Thyroid gland (tissue), 4 donors: ENCODE results near the gene DLL4. TPM values are rescaled to one million over a fixed set of nuclear protein-coding genes. Genes with fewer than 3 reads are reported as not detected.

Experiments
- DNase-seq, 2 donors: peaks; one replicate each; pipeline ENCODE4 v3.0.0-alpha.2; 2019
- H3K27ac ChIP-seq, 3 donors: fragments of 200-600 bp; sonication (generic); 1 replicate in 2 of 3; 2 replicates in 1 of 3; pipeline ENCODE4 v1.5.1; 2016 to 2019; ENCODE audit warnings: mild to moderate bottlenecking in 1 of 3, moderate library complexity in 1 of 3
- H3K27me3 ChIP-seq: fragments of 200-600 bp; sonication (generic); one replicate; pipeline ENCODE4 v1.5.1; 2019
- H3K36me3 ChIP-seq, 2 donors: fragments of 200-600 bp; sonication (generic); one replicate each; pipeline ENCODE4 v1.5.1; 2016 to 2019
- H3K4me1 ChIP-seq, 2 donors: fragments of 200-600 bp; sonication (generic); one replicate each; pipeline ENCODE4 v1.5.1; 2017 to 2019
- H3K4me3 ChIP-seq, 3 donors: fragments of 200-600 bp; sonication (generic); replicated peaks in 1 of 3; 1 replicate in 2 of 3; 2 replicates in 1 of 3; pipeline ENCODE4 v1.5.1; 2016; ENCODE audit warnings: mild to moderate bottlenecking in 1 of 3
- H3K9me3 ChIP-seq: fragments of 200-600 bp; sonication (generic); one replicate; pipeline ENCODE4 v1.5.1; 2017
- POLR2A ChIP-seq, 2 donors: fragments of 450-650 bp; IDR thresholded peaks; one replicate each; pipeline ENCODE4 v1.6.1; 2017; ENCODE audit warnings: antibody characterized with exemption in 2 of 2, mild to moderate bottlenecking in 2 of 2, moderate library complexity in 1 of 2
- WGBS, 2 donors: methylation state at CpG; one replicate each; pipeline ENCODE4 v1.1.5; 2017; 5-methylcytosine and 5-hydroxymethylcytosine counted together
- intact Hi-C: fragments of 100-400 bp; cut with DNase I; formaldehyde crosslinking; loops from one replicate; pipeline ENCODE4 v1.15.1; 2023
- total RNA-seq, 4 donors: library from RNA; depleted of rRNA; stranded (reverse); fragments of >200 nt; gene quantifications; one replicate each; pipeline ENCODE4 v1.2.3, GENCODE V29; 2016
- TF ChIP-seq, protein P1 (sequence below), 6 experiments: fragments of 200-600 bp in 3 of 6; fragments of 450-650 bp in 3 of 6; sonication (generic) in 3 of 6; IDR thresholded peaks; one replicate each; pipeline ENCODE4 v1.5.1; 2016 to 2019; ENCODE audit warnings: antibody characterized with exemption in 6 of 6, mild to moderate bottlenecking in 2 of 6, inconsistent platforms in 1 of 6, moderate library complexity in 1 of 6

Gene DLL4
- total RNA-seq, 4 donors from 2014 or later = 6.8 to 27.1 (median 10.8) TPM

DNA sequence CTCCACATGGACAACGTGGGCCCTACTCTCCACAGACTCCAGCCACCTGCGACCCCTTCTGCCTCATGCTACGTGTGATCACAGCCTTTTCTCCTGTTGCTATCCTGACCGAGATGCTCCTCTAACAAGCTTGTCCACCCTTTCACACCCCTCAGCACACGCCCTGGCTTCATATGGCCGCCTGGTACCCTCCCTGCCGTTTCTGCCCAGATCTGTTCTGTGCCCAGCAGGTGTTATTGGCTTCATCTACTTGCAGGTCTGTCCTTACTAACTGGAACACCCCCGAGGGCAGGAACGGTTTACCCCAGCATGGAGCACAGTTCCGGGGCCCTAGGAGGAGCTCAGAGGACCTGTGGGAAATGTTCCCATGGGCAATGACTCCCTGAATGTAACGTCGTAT, 34.1 kb downstream of the DLL4 start:
- H3K4me3 ChIP-seq = no peak overlapping the region
- no peaks in the 10 kb centered on the region for H3K27me3 ChIP-seq
- no peaks in the 10 kb centered on the region for H3K36me3 ChIP-seq
- TF ChIP-seq POLR2A (IDR thresholded peaks at IDR 0.05) = no peak
- TF ChIP-seq, protein P1, sequence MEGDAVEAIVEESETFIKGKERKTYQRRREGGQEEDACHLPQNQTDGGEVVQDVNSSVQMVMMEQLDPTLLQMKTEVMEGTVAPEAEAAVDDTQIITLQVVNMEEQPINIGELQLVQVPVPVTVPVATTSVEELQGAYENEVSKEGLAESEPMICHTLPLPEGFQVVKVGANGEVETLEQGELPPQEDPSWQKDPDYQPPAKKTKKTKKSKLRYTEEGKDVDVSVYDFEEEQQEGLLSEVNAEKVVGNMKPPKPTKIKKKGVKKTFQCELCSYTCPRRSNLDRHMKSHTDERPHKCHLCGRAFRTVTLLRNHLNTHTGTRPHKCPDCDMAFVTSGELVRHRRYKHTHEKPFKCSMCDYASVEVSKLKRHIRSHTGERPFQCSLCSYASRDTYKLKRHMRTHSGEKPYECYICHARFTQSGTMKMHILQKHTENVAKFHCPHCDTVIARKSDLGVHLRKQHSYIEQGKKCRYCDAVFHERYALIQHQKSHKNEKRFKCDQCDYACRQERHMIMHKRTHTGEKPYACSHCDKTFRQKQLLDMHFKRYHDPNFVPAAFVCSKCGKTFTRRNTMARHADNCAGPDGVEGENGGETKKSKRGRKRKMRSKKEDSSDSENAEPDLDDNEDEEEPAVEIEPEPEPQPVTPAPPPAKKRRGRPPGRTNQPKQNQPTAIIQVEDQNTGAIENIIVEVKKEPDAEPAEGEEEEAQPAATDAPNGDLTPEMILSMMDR (IDR thresholded peaks at IDR 0.05) = no peak
- no peak for DNase-seq
- no peaks in the 10 kb centered on the region for H3K9me3 ChIP-seq
- 90 to 93% methylated on average over 12 of the region's 12 CpGs for WGBS, 2 donors
- H3K27ac ChIP-seq = no peak overlapping the region
- no peaks in the 10 kb centered on the region for H3K4me1 ChIP-seq
- intact Hi-C loops = no loop called here

DNA sequence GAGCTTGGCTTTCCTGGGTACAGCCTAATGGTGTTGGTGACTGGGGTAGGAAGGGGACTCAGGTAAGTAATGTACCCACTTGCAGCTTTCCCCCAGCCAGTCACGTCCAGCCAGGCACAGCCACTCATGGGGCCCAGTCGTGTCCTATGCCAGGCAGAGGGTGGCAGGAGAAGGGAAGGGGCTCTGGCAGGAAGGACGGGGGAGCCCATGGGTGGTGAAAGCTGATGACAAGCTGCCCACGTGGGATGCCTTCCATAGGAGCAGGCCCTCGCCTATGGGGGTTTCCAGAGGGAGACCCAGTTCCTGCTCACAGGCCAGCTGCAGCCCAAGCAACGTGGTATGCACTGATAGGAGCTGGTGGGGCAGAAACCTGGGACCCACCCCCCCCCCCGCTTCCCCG, 34.9 kb downstream of the DLL4 start:
- H3K4me3 ChIP-seq = no peak overlapping the region
- no peaks in the 10 kb centered on the region for H3K36me3 ChIP-seq
- no peaks in the 10 kb centered on the region for H3K27me3 ChIP-seq
- no peak for TF ChIP-seq POLR2A (IDR thresholded peaks at IDR 0.05)
- TF ChIP-seq, protein P1 (IDR thresholded peaks at IDR 0.05) = no peak
- no peaks in the 10 kb centered on the region for H3K9me3 ChIP-seq
- no peak for DNase-seq
- H3K4me1 ChIP-seq = no peaks in the 10 kb centered on the region
- WGBS, 2 donors = 81 to 82% methylated on average over 6 to 8 of the region's 8 CpGs
- H3K27ac ChIP-seq = no peak overlapping the region
- intact Hi-C loops = no loop called here

DNA sequence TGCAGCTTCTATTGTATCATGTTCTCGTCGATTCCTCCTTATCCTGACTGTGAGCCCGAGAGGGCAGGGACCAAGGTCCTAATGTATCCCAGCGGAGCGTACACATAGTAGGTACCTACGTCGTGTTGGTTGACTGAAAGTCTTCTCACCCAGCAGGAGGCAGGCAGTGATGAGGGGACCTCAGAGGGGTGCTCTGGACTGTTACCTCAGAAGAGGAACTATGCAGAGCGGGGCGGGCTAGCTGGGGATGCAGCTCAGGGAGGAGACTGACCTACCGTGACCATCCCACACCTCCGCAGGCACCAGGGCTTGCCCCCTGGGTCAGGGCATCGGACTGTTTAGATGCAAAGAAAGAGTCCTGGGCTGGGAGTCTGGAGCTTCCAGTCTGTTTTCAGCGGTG, 35.5 kb downstream of the DLL4 start:
- Histone ChIP-seq H3K9me3 (no peaks in the 10 kb centered on the region), H3K4me1 (no peaks in the 10 kb centered on the region), H3K4me3 (no peak overlapping the region), H3K27me3 (no peaks in the 10 kb centered on the region), H3K27ac (no peak overlapping the region), H3K36me3 (no peaks in the 10 kb centered on the region)
- DNase-seq = no peak
- intact Hi-C loops = no loop called here
- 84% methylated on average over 13 of the region's 13 CpGs for WGBS, 2 donors
- TF ChIP-seq, protein P1 (IDR thresholded peaks at IDR 0.05) = no peak
- TF ChIP-seq POLR2A (IDR thresholded peaks at IDR 0.05) = no peak

DNA sequence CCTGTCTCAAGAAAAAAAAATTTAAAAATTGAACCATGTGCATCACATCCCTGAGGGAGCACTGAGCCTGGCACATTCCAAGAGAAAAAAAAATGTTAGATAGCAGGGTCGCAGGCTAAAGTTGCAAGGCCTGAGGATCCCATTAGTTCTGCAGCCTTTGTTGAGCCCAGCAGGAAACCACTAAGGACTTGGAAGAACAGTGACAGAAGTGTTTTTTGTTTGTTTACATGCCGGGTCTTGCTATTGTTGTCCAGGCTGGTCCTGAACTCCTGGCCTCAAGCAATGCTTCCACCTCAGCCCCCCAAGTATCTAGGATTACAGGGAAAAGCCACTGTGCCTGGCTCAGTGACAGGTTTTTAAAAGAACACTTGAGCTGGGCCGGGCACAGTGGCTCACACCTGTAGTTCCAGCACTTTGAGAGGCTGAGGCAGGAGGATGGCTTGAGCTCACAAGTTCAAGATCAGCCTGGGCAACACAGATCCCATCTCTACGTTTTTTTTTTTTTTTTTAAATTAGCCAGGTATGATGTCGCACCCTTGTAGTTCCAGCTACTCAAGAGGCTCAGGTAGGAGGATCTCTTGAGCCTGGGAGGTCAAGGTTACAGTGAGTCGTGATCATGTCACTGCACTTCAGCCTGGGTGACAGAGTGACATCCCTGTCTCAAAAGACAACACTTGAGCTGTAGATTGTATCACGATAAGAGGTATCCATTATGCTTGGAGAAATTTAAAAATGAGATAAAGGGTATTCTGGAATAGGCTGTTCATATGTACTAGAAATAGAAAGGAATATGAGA, 39.3 kb downstream of the DLL4 start:
- Histone ChIP-seq H3K36me3 (no peaks in the 10 kb centered on the region), H3K9me3 (no peaks in the 10 kb centered on the region), H3K4me1 (no peaks in the 10 kb centered on the region), H3K27me3 (no peaks in the 10 kb centered on the region), H3K27ac (no peak overlapping the region), H3K4me3 (no peak overlapping the region)
- 63 to 68% methylated on average over 7 of the region's 7 CpGs for WGBS, 2 donors
- no peak for TF ChIP-seq POLR2A (IDR thresholded peaks at IDR 0.05)
- TF ChIP-seq, protein P1 (IDR thresholded peaks at IDR 0.05) = no peak
- intact Hi-C loops = no loop called here
- no peak for DNase-seq

DNA sequence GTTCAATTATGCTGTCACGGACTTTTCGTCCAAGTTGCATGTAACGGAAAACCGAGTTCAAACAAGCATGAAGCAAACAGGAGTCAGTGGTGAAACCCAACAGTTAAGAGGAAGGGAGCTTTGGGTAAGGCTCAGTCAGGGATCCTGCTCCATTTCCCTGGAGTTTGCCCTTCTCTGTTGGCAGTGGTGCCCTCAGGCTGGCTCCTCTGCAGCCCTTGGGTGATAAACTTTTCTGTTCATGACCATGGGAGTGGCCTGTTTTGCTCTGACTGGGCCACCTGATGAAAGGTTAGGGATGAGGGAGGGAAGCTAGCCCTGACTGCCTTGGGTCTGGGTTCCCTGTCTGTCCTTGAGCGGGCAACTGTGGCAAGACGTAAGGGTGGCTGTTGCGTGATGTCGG, 40.2 kb downstream of the DLL4 start:
- Histone ChIP-seq H3K4me1 (no peaks in the 10 kb centered on the region), H3K9me3 (no peaks in the 10 kb centered on the region), H3K27me3 (no peaks in the 10 kb centered on the region), H3K36me3 (no peaks in the 10 kb centered on the region), H3K27ac (no peak overlapping the region), H3K4me3 (no peak overlapping the region)
- 94 to 97% methylated on average over 8 of the region's 8 CpGs for WGBS, 2 donors
- intact Hi-C loops = no loop called here
- TF ChIP-seq, protein P1 (IDR thresholded peaks at IDR 0.05) = no peak
- no peak for TF ChIP-seq POLR2A (IDR thresholded peaks at IDR 0.05)
- no peak for DNase-seq
